ENCODE measurements around the gene COX7A2L. TPM values are rescaled to one million over a fixed set of nuclear protein-coding genes. Genes with fewer than 3 reads are reported as not detected.

COX7A2L gene
- 100 to 1,000 TPM in 1 of 2 donors, 10 to 100 TPM in 1; 55.0 to 102 TPM for total RNA-seq
- polyA plus RNA-seq = 10 to 100 TPM; 62.5 to 91.4 TPM

- peaks cover 9 to 43% (median 31%) of the 10 kb centered on the region in 4 donors for H3K4me1 ChIP-seq (ENCODE audit: control insufficient read depth in 4 of 4, insufficient read depth in 4 of 4, low read length in 3 of 4)
- under 1% methylated on average over 61 of the region's 61 CpGs for WGBS
- TF ChIP-seq, protein P1, sequence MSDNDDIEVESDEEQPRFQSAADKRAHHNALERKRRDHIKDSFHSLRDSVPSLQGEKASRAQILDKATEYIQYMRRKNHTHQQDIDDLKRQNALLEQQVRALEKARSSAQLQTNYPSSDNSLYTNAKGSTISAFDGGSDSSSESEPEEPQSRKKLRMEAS (IDR thresholded peaks at IDR 0.05) = peak; percentile 77
- TF ChIP-seq FOXA2 (IDR thresholded peaks at IDR 0.05) = no peak
- peak; percentile 34 to 36 for TF ChIP-seq JUND (IDR thresholded peaks at IDR 0.05)
- peak in 1 of 2 donors; percentile 19 for TF ChIP-seq EGR1 (IDR thresholded peaks at IDR 0.05; ENCODE audit: low read depth in 2 of 2)
- TF ChIP-seq GABPA (IDR thresholded peaks at IDR 0.05 in 1 of 2, conservative IDR thresholded peaks at IDR 0.05 in 1 of 2) = peak in 1 of 2 donors; percentile 44
- TF ChIP-seq FOXA1 (IDR thresholded peaks at IDR 0.05) = no peak
- peak; percentile 47 to 71 for TF ChIP-seq RAD21 (IDR thresholded peaks at IDR 0.05)
- TF ChIP-seq CTCF (IDR thresholded peaks at IDR 0.05; ENCODE audit: low read depth, low read length, missing input control) = peak; percentile 27
- peak; percentile 45 for TF ChIP-seq HNF4A (conservative IDR thresholded peaks at IDR 0.05)
- TF ChIP-seq ATF3 (IDR thresholded peaks at IDR 0.05) = no peak
- TF ChIP-seq SP1 (IDR thresholded peaks at IDR 0.05) = peak; percentile 90
- TF ChIP-seq ZBTB33 (IDR thresholded peaks at IDR 0.05) = peak; percentile 87
- TF ChIP-seq TAF1 (conservative IDR thresholded peaks at IDR 0.05) = peak; percentile 64
- peak; percentile 75 for TF ChIP-seq REST (IDR thresholded peaks at IDR 0.05)
- TF ChIP-seq NR2F2 (IDR thresholded peaks at IDR 0.05) = no peak
- TF ChIP-seq YY1 (IDR thresholded peaks at IDR 0.05) = peak; percentile 61
- peak; percentile 33 for TF ChIP-seq HNF4G (IDR thresholded peaks at IDR 0.05)
- TF ChIP-seq RXRA (IDR thresholded peaks at IDR 0.05) = peak in 1 of 2 donors; percentile 42
- peak within 1 kb of the TSS; percentile 80 to 91 (median 88) for H3K4me3 ChIP-seq (ENCODE audit: low read depth in 1 of 3, low read length in 3 of 3)
- peak; percentile 98 for DNase-seq (ENCODE audit: low spot score)
- no peaks in the 10 kb centered on the region for H3K9me3 ChIP-seq (ENCODE audit: control insufficient read depth in 4 of 4, low read length in 3 of 4)
- no peaks in the 10 kb centered on the region for H3K27me3 ChIP-seq (ENCODE audit: control insufficient read depth in 4 of 4, insufficient read depth in 4 of 4, low read length in 3 of 4)
- no peaks in the 10 kb centered on the region for H3K36me3 ChIP-seq (ENCODE audit: control insufficient read depth in 4 of 4, insufficient read depth in 3 of 4, low read depth in 1 of 4, low read length in 3 of 4)
- H3K27ac ChIP-seq (ENCODE audit: low read depth in 1 of 2, low read length in 2 of 2) = peak within 1 kb of the TSS; percentile 94 to 99
- H3K9ac ChIP-seq (ENCODE audit: low read depth in 1 of 2, low read length in 2 of 2) = peak within 1 kb of the TSS; percentile 93
These were observed at the start of gene COX7A2L for GRCh38 chr2:42360890-42361727. COX7A2L (minus strand) TSS chr2:42361217; CDS start chr2:42361161, 56 bp downstream.
